Gastroesophageal sphincter (tissue), 4 donors: ENCODE data around the gene TMEM82. TPM values are rescaled to one million over a fixed set of nuclear protein-coding genes. Genes with fewer than 3 reads are reported as not detected.
"Not testable (repeated sequence)": the region's sequence is repeated elsewhere in the genome, so short reads cannot be mapped to it uniquely, and the experiment has no call there.

ENCODE experiments used
- ATAC-seq: fragments of 150-250 bp; one replicate; pipeline ENCODE4 v1.9.1; 2016; ENCODE audit warnings: mild to moderate bottlenecking, moderate library complexity
- H3K27ac ChIP-seq, 4 donors: fragments of 200-600 bp; sonication (generic) in 3 of 4; 1 replicate in 3 of 4; 2 replicates in 1 of 4; pipeline ENCODE4 v1.5.1; 2016 to 2019
- H3K27me3 ChIP-seq: fragments of 200-600 bp; sonication (generic); one replicate; pipeline ENCODE4 v1.5.1; 2019
- H3K36me3 ChIP-seq, 2 donors: fragments of 200-600 bp; sonication (generic); one replicate each; pipeline ENCODE4 v1.5.1; 2019; ENCODE audit warnings: control low read depth in 1 of 2
- H3K4me1 ChIP-seq, 3 donors: fragments of 200-600 bp; sonication (generic); 1 replicate in 2 of 3; 2 replicates in 1 of 3; pipeline ENCODE4 v1.5.1; 2016 to 2019; ENCODE audit warnings: control low read depth in 2 of 3
- H3K4me3 ChIP-seq, 2 donors: fragments of 200-600 bp; sonication (generic); one replicate each; pipeline ENCODE4 v1.5.1; 2019; ENCODE audit warnings: mild to moderate bottlenecking in 1 of 2, moderate library complexity in 1 of 2
- H3K9me3 ChIP-seq, 3 donors: fragments of 200-600 bp; sonication (generic); one replicate each; pipeline ENCODE4 v1.5.1; 2017 to 2019; ENCODE audit warnings: control low read depth in 2 of 3
- CTCF ChIP-seq, 4 experiments: fragments of 200-600 bp in 2 of 4; fragments of 450-650 bp in 2 of 4; sonication (generic) in 1 of 4; IDR thresholded peaks; one replicate each; pipeline ENCODE4 v1.5.1; 2017 to 2019; ENCODE audit warnings: antibody characterized with exemption in 4 of 4, mild to moderate bottlenecking in 2 of 4, moderate library complexity in 2 of 4
- EP300 ChIP-seq: sonication (generic); formaldehyde crosslinking; IDR thresholded peaks from one replicate; pipeline ENCODE4 v1.6.1; 2017; ENCODE audit warnings: antibody characterized with exemption, mild to moderate bottlenecking
- POLR2A ChIP-seq, 2 donors: fragments of 450-650 bp; IDR thresholded peaks; one replicate each; pipeline ENCODE4 v1.6.1; 2017; ENCODE audit warnings: antibody characterized with exemption in 2 of 2, mild to moderate bottlenecking in 2 of 2, moderate library complexity in 1 of 2
- POLR2AphosphoS5 ChIP-seq: sonication (generic); formaldehyde crosslinking; IDR thresholded peaks from one replicate; pipeline ENCODE4 v1.6.1; 2017; ENCODE audit warnings: antibody characterized with exemption
- WGBS, 2 donors: methylation state at CpG; one replicate each; pipeline ENCODE4 v1.1.5; 2018; ENCODE audit warnings: low coverage in 1 of 2; 5-methylcytosine and 5-hydroxymethylcytosine counted together
- total RNA-seq, 4 donors: library from RNA; depleted of rRNA; stranded (reverse); fragments of >200 nt; gene quantifications; one replicate each; pipeline ENCODE4 v1.1.0, GENCODE V29; 2016

The TMEM82 gene
- not detected for total RNA-seq

- TF ChIP-seq CTCF (IDR thresholded peaks at IDR 0.05) (no peak), POLR2AphosphoS5 (no peak), POLR2A (IDR thresholded peaks at IDR 0.05) (no peak), EP300 (no peak)
- Histone ChIP-seq H3K9me3 (no peaks in the 10 kb centered on the region), H3K27ac (no peak within 1 kb of the TSS), H3K4me1 (peaks cover 0 to 6% (median 0%) of the 10 kb centered on the region in 3 donors), H3K36me3 (no peaks in the 10 kb centered on the region), H3K4me3 (no peak within 1 kb of the TSS), H3K27me3 (no peaks in the 10 kb centered on the region)
- 11 to 18% methylated on average over 4 to 12 of the region's 14 CpGs for WGBS, 2 donors
- ATAC-seq = no peak
Measured at GRCh38 chr1:15742339-15742801, at the start of gene TMEM82. TSS of gene TMEM82 (plus strand) at chr1:15742499. CDS start at chr1:15742560, 61 bp downstream.

GRCh38 chr1:15693371-15693770 is 48.9 kb upstream of the TMEM82 start:
- H3K27ac ChIP-seq = no peak overlapping the region
- peaks cover 0 to 18% of the 10 kb centered on the region in 2 donors for H3K36me3 ChIP-seq
- H3K9me3 ChIP-seq = no peaks in the 10 kb centered on the region
- peak; percentile 16 for ATAC-seq
- 80% methylated on average over 1 of the region's 5 CpGs; no CpG with 5 or more reads in 1 of the 2 donors for WGBS, 2 donors
- H3K4me1 ChIP-seq = peaks cover 0 to 70% (median 17%) of the 10 kb centered on the region in 3 donors
- no peaks in the 10 kb centered on the region for H3K27me3 ChIP-seq
- TF ChIP-seq POLR2AphosphoS5 (no peak), POLR2A (IDR thresholded peaks at IDR 0.05) (no peak), CTCF (IDR thresholded peaks at IDR 0.05) (no peak), EP300 (no peak)
- H3K4me3 ChIP-seq = no peak overlapping the region

- H3K4me1 ChIP-seq = peaks cover 0 to 71% (median 18%) of the 10 kb centered on the region in 3 donors
- H3K27me3 ChIP-seq = no peaks in the 10 kb centered on the region
- peak overlapping the region in 2 of 4 donors; percentile 27 to 35 for H3K27ac ChIP-seq
- no peak overlapping the region for H3K4me3 ChIP-seq
- no peak for TF ChIP-seq POLR2AphosphoS5
- no peak for TF ChIP-seq EP300
- TF ChIP-seq CTCF (IDR thresholded peaks at IDR 0.05) = no peak
- TF ChIP-seq POLR2A (IDR thresholded peaks at IDR 0.05) = no peak
- H3K36me3 ChIP-seq = peaks cover 0 to 12% of the 10 kb centered on the region in 2 donors
- no peak for ATAC-seq
- 62 to 81% methylated on average over 1 to 5 of the region's 10 CpGs for WGBS, 2 donors
- no peaks in the 10 kb centered on the region for H3K9me3 ChIP-seq
Measured at GRCh38 chr1:15696956-15697521, 45.3 kb upstream of the TMEM82 start.

GRCh38 chr1:15698201-15698600 is 44.1 kb upstream of the TMEM82 start:
- Histone ChIP-seq H3K27me3 (no peaks in the 10 kb centered on the region), H3K4me1 (peaks cover 0 to 71% (median 22%) of the 10 kb centered on the region in 3 donors), H3K4me3 (no peak overlapping the region), H3K27ac (no peak overlapping the region), H3K36me3 (peaks cover 0 to 12% of the 10 kb centered on the region in 2 donors), H3K9me3 (no peaks in the 10 kb centered on the region)
- no peak for ATAC-seq
- 100% methylated on average over 2 of the region's 2 CpGs for WGBS, 2 donors
- TF ChIP-seq EP300 (no peak), POLR2A (IDR thresholded peaks at IDR 0.05) (no peak)

DNA sequence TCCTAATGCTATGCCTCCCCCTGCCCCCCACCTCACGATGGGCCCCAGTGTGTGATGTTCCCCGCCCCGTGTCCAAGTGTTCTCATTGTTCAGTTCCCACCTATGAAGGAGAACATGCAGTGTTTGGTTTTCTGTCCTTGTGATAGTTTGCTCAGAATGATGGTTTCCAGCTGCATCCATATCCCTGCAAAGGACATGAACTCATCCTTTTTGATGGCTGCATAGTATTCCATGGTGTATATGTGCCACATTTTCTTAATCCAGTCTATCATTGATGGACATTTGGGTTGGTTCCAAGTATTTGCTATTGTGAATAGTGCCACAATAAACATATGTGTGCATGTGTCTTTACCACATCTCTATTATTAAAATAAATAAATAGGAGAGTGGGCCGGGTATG is 43.0 kb upstream of the TMEM82 start:
- Histone ChIP-seq H3K4me1 (peaks cover 0 to 74% (median 30%) of the 10 kb centered on the region in 3 donors), H3K36me3 (peaks cover 0 to 12% of the 10 kb centered on the region in 2 donors)
- H3K4me3 ChIP-seq, H3K27ac ChIP-seq, ATAC-seq, H3K27me3 ChIP-seq, H3K9me3 ChIP-seq: not testable (repeated sequence)
- WGBS, 2 donors = 60 to 90% methylated on average over 1 to 3 of the region's 4 CpGs

DNA sequence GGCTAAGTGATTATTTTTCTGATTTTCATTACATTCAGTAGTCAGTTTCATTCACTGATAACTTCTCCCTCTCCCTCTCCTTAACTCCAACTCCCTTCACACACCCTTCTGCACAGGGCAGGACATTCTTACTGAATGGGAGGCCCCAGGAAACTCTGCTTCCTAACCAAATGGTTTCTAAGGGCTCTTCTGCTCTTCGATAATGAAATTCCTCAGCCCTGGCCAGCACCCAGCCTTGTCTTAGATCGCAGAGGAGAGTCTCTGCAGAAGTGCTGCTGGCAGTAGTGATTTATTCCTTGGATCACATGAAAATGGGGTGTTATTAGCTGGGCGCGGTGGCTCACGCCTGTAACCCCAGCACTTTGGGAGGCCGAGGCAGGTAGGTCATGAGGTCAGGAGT is 41.8 kb upstream of the TMEM82 start:
- WGBS, 2 donors = 11 to 17% methylated on average over 1 to 4 of the region's 6 CpGs
- no peak for ATAC-seq
- Histone ChIP-seq H3K36me3 (peaks cover 0 to 15% of the 10 kb centered on the region in 2 donors), H3K27me3 (no peaks in the 10 kb centered on the region), H3K4me3 (no peak overlapping the region), H3K27ac (peak overlapping the region in 2 of 4 donors; percentile 22 to 35), H3K9me3 (no peaks in the 10 kb centered on the region), H3K4me1 (peaks cover 0 to 82% (median 35%) of the 10 kb centered on the region in 3 donors)
- no peak for TF ChIP-seq EP300
- no peak for TF ChIP-seq POLR2AphosphoS5
- TF ChIP-seq CTCF (IDR thresholded peaks at IDR 0.05) = no peak
- TF ChIP-seq POLR2A (IDR thresholded peaks at IDR 0.05) = no peak
